ENCODE measurements around the gene LYL1. TPM values are rescaled to one million over a fixed set of nuclear protein-coding genes. Genes with fewer than 3 reads are reported as not detected.

LYL1 gene
- total RNA-seq, 4 donors from 2014 or later = 2.6 to 15.5 (median 11.1) TPM

DNA sequence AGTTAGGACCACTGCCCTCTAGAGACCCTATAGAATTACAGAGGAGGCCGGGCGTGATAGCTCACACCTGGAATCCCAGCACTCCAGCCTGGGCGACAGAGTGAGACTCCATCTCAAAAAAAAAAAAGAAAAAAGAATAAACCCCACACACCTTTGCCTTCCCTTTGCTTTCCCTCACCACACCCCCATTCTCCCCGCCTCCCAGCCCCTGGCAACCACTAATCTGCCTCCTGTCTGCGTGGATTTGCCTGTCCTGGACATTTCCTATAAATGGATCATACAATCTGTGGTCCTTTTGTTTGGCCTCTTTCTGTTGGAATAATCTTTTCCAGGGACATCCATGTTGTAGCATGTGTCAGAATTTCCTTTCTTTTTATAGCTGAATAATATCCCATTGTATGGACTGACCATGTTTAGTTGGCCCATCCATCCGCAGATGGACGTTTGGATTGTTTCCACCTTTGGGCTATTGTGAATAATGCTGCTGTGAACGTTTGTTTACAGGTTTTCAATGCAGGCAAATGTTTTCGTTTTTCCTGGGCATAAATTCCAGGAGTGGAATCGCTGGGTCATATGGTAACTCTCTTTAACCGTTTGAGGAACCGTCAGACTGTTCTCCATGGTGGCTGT, 30.7 kb upstream of the LYL1 start:
- H3K4me3 ChIP-seq = no peak overlapping the region
- H3K27ac ChIP-seq = no peak overlapping the region
- no peaks in the 10 kb centered on the region for H3K4me1 ChIP-seq
- H3K9me3 ChIP-seq = no peaks in the 10 kb centered on the region
- H3K27me3 ChIP-seq = no peaks in the 10 kb centered on the region
- intact Hi-C loops (cut with DNase I; ENCODE audit: low total_unique reads) = no loop called here
- no peak for TF ChIP-seq POLR2A (IDR thresholded peaks at IDR 0.05)
- TF ChIP-seq, protein P1, sequence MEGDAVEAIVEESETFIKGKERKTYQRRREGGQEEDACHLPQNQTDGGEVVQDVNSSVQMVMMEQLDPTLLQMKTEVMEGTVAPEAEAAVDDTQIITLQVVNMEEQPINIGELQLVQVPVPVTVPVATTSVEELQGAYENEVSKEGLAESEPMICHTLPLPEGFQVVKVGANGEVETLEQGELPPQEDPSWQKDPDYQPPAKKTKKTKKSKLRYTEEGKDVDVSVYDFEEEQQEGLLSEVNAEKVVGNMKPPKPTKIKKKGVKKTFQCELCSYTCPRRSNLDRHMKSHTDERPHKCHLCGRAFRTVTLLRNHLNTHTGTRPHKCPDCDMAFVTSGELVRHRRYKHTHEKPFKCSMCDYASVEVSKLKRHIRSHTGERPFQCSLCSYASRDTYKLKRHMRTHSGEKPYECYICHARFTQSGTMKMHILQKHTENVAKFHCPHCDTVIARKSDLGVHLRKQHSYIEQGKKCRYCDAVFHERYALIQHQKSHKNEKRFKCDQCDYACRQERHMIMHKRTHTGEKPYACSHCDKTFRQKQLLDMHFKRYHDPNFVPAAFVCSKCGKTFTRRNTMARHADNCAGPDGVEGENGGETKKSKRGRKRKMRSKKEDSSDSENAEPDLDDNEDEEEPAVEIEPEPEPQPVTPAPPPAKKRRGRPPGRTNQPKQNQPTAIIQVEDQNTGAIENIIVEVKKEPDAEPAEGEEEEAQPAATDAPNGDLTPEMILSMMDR (IDR thresholded peaks at IDR 0.05) = no peak
- no peaks in the 10 kb centered on the region for H3K36me3 ChIP-seq
- no peak for DNase-seq

DNA sequence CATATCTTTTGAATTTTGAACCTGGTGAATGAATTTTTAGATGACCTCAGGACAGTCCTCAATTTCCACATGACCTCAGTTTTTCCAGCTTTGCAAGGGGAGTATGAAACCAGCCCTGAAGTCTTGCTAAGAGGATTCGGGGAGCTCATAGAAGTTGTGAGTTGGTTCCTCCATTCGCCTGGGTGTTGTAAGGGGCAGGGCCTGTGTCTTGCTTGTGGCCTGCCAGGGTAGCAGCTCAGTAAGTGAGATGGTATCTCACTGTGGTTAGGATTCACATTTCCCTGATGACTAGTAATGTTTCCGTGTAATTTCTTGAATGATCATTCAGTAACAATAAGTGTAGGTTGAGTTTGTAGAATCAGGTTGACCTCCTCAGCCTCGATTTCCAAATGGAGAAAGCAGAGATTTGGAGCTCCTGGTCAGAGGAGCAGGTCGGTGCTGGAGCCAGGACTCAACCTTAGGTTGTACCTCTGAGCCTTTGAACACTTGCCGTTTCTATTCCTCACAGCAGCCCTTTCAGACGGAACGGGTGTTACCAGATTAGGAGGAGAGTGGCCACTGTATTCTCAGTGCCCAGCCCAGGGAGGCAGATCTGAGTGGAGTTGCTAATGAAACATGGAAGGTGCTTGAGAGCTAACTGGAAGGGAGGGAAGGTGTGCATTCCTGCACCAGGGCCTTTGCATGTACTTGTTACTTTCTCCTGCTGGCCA, 30.0 kb upstream of the LYL1 start:
- intact Hi-C loops (cut with DNase I; ENCODE audit: low total_unique reads) = no loop called here
- no peak for TF ChIP-seq POLR2A (IDR thresholded peaks at IDR 0.05)
- Histone ChIP-seq H3K9me3 (no peaks in the 10 kb centered on the region), H3K36me3 (no peaks in the 10 kb centered on the region), H3K27me3 (no peaks in the 10 kb centered on the region), H3K27ac (no peak overlapping the region), H3K4me1 (no peaks in the 10 kb centered on the region), H3K4me3 (no peak overlapping the region)
- no peak for DNase-seq

DNA sequence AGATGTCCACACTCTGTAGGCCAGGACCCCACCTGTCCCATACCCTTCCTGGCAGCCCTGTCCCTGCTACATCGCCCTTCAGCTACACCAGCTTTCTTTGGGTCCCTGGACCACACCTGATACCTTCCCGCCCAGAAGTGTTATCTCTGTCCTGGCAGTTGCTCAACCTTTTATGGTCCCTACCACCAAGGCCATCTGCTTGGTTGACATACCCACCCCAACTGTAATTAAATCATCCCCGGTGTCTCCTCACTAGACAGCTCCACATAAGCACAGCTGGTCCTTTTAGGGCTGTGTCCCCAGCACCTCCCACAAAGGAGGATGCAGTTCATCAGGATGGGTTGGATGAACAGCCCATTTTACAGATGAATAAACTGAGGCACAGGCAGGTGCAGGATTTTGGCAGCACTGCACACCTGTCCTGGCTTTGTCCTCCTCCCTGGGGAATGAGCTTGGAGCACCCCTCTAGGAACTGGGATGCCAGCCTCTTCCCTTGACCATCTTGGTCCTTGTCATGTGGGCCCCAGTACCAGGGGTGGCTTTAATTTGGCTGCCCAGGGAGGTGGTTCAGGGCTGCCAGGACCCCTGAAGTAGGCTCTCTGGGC, 28.3 kb upstream of the LYL1 start:
- no peak for TF ChIP-seq POLR2A (IDR thresholded peaks at IDR 0.05)
- TF ChIP-seq, protein P1 (IDR thresholded peaks at IDR 0.05) = no peak
- no peaks in the 10 kb centered on the region for H3K9me3 ChIP-seq
- H3K36me3 ChIP-seq = no peaks in the 10 kb centered on the region
- H3K4me1 ChIP-seq = no peaks in the 10 kb centered on the region
- no peak overlapping the region for H3K4me3 ChIP-seq
- no peaks in the 10 kb centered on the region for H3K27me3 ChIP-seq
- DNase-seq = no peak
- intact Hi-C loops (cut with DNase I; ENCODE audit: low total_unique reads) = no loop called here
- no peak overlapping the region for H3K27ac ChIP-seq

DNA sequence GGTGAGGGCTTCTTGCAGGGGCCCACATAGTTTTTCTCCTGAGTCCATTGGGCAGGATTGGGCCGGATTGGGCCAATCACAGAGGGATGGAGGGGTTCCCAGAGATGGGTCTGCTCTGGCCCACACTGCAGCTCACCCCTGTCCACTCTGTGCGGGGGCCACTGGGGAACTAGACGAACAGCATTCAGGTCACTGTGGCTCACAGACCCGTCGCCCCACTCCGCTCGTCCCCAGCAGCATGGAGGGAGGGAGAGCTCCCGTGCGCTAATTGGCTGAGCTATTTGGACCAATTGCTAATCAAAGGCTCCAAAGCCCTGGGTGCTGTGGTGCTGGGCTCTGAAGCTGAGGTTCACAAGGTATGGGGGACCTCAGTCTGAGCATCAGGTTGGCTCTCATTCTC, 26.7 kb upstream of the LYL1 start:
- intact Hi-C loops (cut with DNase I; ENCODE audit: low total_unique reads) = no loop called here

DNA sequence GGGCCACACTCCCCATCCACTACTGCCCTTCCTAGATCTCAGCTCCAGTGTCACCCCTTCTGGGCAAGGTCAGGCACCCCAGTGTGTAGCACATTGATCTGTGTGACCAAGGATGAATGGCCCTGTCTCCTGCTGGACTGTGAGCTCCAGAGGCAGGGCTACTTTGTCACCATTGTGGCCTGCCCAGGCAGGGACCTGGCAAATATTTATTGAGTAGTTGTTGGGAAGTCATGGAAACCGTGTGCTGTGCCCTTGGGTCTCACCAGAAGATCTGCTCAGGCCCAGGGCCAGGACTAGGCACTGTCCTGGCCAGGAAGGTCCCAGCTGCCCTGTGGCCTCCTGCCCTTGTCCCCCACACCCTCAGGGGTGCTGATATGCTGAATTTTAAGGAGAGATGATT, 25.9 kb upstream of the LYL1 start:
- Histone ChIP-seq H3K4me1 (no peaks in the 10 kb centered on the region), H3K27me3 (no peaks in the 10 kb centered on the region), H3K9me3 (no peaks in the 10 kb centered on the region), H3K27ac (no peak overlapping the region), H3K4me3 (no peak overlapping the region), H3K36me3 (no peaks in the 10 kb centered on the region)
- TF ChIP-seq, protein P1 (IDR thresholded peaks at IDR 0.05) = no peak
- TF ChIP-seq POLR2A (IDR thresholded peaks at IDR 0.05) = no peak
- intact Hi-C loops (cut with DNase I; ENCODE audit: low total_unique reads) = no loop called here
- no peak for DNase-seq

More for the DNA sequence above, 26.7 kb upstream of the LYL1 start:
- H3K9me3 ChIP-seq = no peaks in the 10 kb centered on the region
- H3K4me3 ChIP-seq = no peak overlapping the region
- no peaks in the 10 kb centered on the region for H3K4me1 ChIP-seq
- H3K27me3 ChIP-seq = no peaks in the 10 kb centered on the region
- H3K36me3 ChIP-seq = no peaks in the 10 kb centered on the region
- H3K27ac ChIP-seq = no peak overlapping the region
- DNase-seq = no peak
- TF ChIP-seq POLR2A (IDR thresholded peaks at IDR 0.05) = no peak
- TF ChIP-seq, protein P1 (IDR thresholded peaks at IDR 0.05) = no peak
